ENCODE data around the gene MAGEA2.
"Not testable (repeated sequence)": the region's sequence is repeated elsewhere in the genome, so short reads cannot be mapped to it uniquely, and the experiment has no call there.

The MAGEA2 gene, protein sequence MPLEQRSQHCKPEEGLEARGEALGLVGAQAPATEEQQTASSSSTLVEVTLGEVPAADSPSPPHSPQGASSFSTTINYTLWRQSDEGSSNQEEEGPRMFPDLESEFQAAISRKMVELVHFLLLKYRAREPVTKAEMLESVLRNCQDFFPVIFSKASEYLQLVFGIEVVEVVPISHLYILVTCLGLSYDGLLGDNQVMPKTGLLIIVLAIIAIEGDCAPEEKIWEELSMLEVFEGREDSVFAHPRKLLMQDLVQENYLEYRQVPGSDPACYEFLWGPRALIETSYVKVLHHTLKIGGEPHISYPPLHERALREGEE

DNA sequence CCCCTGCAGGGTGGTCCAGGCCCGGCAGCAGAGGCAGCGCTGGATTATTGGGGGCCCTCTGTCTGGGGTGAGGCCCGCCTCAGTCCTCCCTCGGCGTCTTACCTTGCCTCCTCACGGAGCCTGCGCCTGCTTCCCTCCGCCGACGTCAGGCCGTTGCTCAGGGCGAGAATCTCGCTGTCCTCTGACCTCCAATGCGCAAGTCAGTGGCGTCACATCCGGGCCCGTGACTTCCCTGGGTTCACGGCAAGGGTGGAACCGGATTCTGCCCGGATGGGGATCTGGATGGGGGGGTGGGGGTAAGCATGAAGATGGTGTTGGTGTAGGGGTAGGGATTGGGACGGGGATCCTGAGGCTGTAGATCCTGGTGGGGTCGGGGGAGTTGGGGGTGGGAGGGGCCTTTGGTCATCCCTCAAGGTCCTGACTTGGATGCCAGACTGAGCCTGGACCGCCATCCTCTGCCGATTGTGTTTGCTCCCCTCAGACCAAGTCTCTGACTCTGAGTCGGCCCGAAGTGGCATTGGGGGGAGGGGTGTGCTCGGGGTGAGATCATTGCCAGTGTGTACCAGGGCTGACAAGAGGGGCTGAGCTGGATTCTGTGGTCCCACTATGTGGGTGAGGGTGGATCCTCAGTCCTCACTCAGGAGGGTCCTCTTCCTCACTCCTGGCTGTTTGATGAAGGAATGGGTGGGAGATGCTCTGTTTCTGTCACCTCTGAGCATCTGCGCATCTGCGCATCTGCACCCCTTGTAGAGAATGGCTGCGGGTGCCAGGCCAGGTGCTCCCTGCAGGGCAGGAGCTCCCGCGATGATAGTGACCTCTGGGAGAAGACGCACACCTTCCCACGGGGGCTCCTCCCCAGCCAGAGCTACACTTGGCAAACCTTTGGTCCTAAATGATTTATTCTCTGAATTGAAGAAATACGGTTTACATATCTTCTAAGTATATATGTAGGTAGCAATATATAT is at the start of gene MAGEA2:
Gene MAGEA2, minus strand, starts transcription at position 157 of the 965 bp plus-strand sequence. CDS start 2,479 bp downstream, outside the sequence.
- DNase-seq, result not testable (repeated sequence)

DNA sequence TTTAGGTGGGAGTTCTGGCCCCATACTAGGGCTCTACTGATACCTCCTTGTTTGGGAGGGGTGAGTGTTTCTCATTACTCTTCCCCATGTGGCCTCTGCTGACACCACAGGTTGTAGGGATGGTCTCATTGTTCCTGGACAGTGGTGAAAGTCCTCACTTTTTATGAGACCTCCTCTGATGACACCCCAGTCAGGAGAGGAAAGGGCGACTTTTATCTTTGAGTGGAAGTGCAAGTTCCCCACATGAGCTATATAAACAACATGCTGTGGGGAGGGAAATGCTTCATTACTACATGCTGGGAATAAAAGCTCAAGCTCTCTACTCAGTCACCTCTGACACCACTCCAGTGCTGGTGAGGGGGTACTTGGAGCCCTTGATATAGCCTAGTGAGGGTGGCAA is 45.3 kb upstream of the MAGEA2 start:
- no peak for DNase-seq

DNA sequence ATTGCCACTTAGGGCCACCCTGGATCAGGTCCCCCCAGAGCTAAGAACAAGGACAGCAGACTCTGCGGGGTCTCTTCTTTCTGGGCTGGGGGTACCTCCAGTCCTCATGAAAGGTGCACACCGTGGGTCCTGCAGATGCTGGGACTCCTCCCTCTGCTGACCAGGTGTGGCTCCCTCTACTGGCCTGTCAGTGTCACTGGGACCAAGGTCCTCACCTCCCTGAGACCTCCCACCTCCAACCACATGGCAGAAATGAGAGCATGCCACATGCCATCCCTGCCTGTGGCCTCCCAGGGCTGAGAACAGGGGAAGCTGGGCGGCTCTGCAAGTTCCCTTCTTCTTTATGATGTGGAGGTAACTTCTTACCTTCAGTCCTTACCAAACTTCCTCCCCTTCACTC is 33.4 kb upstream of the MAGEA2 start:
- not testable (repeated sequence) for DNase-seq

DNA sequence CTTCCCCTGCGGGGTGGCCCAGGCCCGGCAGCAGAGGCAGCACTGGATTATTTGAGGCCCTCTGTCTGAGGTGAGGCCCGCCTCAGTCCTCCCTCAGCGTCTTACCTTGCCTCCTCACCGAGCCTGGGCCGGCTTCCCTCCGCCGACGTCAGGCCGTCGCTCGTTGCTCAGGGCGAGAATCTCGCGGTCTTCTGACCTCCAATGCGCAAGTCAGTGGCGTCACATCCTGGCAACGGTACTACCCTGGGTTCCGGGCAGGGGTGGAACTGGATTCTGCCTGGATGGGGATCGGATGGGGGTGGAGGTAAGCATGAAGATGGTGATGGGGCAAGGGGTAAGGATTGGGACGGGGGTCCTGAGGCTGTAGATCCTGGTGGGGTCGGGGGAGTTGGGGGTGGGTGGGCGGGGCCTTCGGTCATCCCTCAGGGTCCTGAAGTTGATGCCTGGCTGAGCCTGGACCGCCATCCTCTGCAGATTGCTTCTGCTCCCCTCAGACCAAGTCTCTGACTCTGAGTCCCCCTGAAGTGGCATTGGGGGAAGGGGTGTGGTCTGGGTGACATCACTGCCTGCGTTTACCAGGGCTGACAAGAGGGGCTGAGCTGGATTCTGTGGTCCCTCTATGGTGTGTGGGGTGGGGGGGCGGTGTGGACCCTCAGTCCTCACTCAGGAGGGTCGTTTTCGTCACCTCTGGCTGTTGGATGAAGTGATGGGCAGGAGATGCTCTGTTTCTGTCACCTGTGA is 16.1 kb upstream of the MAGEA2 start, which contains the start of gene MAGEA6:
Gene MAGEA6, minus strand, starts transcription at position 141 of the 741 bp plus-strand sequence. CDS start 2,039 bp downstream, outside the sequence.
- DNase-seq, result not testable (repeated sequence)

DNA sequence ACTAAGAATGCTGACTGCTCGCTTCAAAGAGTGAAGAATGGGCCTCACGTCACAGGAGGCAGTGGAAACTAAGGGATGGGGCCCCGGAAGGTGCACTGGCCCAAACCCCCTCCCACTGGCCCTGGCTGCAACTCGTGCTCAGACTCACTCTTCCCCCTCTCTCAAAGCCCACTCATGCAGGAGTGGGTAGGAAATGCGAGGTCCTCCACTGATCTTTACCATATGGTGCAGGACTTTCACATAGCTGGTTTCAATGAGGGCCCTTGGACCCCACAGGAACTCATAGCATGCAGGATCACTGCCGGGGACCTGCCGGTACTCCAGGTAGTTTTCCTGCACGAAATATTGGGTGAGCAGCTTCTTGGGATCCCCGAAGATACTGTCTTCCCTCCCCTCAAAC is 12.9 kb upstream of the MAGEA2 start:
- DNase-seq, result not testable (repeated sequence)

DNA sequence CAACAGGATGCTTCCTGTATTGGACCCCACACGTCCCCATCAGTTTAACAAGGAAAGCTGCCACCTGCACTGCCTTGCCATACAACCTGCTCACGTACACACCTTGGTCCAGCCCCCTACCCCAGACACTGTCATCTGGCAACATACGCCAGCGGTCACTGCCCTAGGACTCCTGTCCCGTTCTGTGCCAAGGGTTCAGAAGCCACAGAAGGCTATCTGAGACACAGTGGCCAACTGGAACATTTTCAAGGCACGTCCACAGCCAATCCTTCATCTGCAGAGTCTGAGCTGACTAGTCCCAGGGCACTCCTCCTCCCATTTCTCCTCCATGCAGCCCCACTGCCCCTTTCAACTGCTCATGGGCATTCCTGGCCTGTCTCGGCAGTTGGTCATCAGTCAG is 7.9 kb upstream of the MAGEA2 start:
- DNase-seq, result not testable (repeated sequence)

DNA sequence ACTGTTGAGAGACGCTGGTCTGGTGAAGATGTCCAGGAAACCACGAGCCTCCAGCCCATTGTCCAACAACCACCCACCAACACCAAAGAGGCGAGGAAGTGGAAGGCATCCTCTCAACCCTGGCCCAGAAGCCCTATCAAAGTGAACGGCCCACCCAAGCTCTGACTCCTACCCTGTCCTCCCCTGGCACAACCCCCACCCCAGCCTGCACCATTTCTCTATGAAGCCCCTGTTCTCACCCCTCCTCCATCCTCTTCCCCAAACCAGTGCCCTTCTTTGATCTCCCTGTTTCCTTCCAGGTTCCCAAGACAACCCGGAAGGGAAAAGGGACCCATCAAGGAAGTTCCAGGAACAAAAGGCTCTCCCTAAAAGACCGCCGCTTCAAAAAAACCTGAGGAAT is 5.9 kb upstream of the MAGEA2 start:
- not testable (repeated sequence) for DNase-seq

DNA sequence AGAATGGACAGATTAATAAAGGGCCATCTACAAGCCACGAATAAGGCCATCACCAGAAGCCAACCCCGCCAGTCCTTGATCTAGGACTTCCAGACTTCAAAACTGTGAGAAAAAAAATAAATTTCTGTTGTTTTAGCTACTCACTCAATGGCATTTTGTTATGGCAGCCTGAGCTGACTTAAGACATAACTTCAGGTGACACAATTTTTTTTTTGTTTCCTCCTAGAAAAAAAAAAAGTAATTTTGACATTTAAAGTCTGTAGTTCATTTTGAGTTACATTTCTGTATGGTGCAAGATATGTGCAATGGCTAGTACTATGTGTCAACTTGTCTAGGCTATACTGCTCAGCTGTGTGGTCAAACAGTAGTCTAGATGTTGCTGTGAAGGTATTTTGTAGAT is 5.3 kb upstream of the MAGEA2 start, which contains the start of gene CSAG3:
Gene CSAG3, plus strand, starts transcription at position 301 of the 400 bp plus-strand sequence.
- not testable (repeated sequence) for DNase-seq

DNA sequence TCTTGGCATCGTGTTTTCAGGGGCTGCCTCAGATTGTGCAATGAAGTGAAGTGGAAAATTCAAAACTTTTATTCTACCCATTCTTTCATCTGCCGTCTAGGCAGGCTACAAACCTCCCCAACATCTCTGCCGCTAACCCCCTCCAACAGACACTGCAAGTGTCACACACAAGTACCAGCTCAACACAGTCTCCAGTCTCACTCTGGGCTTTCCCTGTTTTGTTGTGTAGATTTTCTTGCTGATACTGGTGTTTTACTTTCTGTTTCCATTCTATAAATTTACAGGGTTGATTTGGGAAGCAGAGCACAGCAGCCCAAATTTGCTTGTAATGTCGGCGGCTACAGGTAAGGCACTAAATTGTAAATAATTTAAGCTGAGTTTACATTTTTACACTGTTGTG is 1.2 kb upstream of the MAGEA2 start:
- DNase-seq, result not testable (repeated sequence)

DNA sequence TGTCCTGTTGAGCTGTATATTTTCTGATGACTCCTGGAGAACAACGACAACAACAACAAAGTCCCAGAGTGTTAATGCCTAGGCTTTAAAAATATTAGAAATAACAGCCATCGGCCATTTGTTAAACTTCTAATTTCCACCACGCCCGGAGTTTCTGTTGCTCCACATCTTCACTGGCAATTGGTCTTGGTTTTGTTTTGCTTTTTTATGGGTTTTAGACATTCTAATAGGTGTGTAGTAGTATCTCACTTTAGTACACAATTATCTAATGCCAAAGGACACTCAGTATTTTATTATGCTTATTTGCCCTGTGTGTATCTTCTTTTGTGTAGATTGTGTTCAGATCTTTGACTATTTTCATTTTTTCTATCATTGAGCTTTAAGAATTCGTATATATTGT is 15.1 kb downstream of the MAGEA2 start:
- DNase-seq, result no peak

DNA sequence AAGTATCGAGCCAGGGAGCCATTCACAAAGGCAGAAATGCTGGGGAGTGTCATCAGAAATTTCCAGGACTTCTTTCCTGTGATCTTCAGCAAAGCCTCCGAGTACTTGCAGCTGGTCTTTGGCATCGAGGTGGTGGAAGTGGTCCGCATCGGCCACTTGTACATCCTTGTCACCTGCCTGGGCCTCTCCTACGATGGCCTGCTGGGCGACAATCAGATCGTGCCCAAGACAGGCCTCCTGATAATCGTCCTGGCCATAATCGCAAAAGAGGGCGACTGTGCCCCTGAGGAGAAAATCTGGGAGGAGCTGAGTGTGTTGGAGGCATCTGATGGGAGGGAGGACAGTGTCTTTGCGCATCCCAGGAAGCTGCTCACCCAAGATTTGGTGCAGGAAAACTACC is 17.1 kb downstream of the MAGEA2 start:
- DNase-seq, result not testable (repeated sequence)

DNA sequence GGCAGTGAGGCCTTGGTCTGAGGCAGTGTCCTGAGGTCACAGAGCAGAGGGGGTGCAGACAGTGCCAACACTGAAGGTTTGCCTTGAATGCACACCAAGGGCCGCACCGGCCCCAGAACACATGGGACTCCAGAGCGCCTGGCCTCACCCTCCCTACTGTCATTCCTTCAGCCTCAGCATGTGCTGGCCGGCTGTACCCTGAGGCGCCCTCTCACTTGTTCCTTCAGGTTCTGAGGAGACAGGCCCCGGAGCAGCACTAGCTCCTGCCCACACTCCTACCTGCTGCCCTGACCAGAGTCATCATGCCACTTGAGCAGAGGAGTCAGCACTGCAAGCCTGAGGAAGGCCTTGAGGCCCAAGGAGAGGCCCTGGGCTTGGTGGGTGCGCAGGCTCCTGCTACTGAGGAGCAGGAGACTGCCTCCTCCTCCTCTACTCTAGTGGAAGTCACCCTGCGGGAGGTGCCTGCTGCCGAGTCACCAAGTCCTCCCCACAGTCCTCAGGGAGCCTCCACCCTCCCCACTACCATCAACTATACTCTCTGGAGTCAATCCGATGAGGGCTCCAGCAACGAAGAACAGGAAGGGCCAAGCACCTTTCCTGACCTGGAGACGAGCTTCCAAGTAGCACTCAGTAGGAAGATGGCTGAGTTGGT is 17.7 kb downstream of the MAGEA2 start:
- no peak for DNase-seq

DNA sequence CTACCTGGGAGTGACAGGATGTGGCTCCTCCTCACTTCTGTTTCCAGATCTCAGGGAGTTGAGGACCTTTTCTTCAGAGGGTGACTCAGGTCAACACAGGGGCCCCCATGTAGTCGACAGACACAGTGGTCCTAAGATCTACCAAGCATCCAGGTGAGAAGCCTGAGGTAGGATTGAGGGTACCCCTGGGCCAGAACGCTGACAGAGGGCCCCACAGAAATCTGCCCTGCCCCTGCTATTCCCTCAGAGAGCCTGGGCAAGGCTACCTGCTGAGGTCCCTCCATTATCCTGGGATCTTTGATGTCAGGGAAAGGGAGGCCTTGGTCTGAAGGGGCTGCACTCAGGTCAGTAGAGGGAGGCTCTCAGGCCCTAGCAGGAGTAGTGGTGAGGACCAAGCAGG is 18.5 kb downstream of the MAGEA2 start:
- no peak for DNase-seq

DNA sequence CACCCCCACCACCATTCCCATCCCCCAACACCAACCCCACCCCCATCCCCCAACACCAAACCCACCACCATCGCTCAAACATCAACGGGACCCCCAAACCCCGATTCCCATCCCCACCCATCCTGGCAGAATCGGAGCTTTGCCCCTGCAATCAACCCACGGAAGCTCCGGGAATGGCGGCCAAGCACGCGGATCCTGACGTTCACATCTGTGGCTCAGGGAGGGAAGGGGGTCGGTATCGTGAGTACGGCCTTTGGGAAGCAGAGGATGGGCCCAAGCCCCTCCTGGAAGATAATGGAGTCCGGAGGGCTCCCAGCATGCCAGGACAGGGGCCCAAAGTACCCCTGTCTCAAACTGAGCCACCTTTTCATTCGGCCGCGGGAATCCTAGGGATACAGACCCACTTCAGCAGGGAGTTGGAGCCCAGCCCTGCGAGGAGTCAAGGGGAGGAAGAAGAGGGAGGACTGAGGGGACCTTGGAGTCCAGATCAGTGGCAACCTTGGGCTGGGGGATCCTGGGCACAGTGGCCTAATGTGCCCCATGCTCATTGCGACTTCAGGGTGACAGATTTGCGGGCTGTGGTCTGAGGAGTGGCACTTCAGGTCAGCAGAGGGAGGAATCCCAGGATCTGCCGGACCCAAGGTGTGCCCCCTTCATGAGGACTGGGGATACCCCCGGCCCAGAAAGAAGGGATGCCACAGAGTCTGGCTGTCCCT is 19.3 kb downstream of the MAGEA2 start:
- not testable (repeated sequence) for DNase-seq

DNA sequence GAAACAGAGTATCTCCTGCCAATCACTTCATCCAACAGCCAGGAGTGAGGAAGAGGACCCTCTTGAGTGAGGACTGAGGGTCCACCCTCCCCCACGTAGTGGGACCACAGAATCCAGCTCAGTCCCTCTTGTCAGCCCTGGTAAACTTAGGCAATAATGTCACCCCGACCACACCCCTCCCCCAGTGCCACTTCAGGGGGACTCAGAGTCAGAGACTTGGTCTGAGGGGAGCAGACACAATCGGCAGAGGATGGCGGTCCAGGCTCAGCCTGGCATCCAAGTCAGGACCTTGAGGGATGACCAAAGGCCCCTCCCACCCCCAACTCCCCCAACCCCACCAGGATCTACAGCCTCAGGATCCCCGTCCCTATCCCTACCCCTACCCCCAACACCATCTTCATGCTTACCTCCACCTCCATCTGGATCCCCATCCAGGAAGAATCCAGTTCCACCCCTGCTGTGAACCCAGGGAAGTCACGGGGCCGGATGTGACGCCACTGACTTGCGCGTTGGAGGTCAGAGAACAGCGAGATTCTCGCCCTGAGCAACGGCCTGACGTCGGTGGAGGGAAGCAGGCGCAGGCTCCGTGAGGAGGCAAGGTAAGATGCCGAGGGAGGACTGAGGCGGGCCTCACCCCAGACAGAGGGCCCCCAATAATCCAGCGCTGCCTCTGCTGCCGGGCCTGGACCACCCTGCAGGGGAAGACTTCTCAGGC is 20.2 kb downstream of the MAGEA2 start, which contains the start of the genes CSAG1 and MAGEA12:
Gene CSAG1, minus strand, starts transcription at position 461 of the 715 bp plus-strand sequence. CDS start 1,261 bp downstream, outside the sequence.
Gene MAGEA12, plus strand, starts transcription at position 497 of the 715 bp plus-strand sequence. CDS start 2,405 bp downstream, outside the sequence.
- no peak for DNase-seq

DNA sequence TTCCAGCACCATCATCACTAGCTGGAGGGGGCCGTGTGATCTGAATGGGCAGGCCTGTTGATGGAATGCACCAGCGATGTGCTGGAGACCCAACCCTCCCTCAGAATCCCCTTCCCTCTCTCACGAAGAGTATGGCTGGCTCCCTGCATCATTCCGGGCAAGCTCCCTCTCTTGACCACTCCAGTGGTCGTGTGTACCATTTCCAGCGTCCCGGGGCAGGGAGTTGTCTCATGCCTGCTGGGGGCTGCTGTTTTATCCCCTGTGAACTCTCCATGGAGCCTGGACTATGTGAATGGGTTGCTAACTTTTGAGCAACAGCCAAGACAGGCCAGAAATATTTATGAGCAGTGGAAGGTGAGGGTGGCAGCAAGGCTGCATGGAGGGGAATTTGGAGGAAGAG is 28.2 kb downstream of the MAGEA2 start:
- DNase-seq, result no peak

DNA sequence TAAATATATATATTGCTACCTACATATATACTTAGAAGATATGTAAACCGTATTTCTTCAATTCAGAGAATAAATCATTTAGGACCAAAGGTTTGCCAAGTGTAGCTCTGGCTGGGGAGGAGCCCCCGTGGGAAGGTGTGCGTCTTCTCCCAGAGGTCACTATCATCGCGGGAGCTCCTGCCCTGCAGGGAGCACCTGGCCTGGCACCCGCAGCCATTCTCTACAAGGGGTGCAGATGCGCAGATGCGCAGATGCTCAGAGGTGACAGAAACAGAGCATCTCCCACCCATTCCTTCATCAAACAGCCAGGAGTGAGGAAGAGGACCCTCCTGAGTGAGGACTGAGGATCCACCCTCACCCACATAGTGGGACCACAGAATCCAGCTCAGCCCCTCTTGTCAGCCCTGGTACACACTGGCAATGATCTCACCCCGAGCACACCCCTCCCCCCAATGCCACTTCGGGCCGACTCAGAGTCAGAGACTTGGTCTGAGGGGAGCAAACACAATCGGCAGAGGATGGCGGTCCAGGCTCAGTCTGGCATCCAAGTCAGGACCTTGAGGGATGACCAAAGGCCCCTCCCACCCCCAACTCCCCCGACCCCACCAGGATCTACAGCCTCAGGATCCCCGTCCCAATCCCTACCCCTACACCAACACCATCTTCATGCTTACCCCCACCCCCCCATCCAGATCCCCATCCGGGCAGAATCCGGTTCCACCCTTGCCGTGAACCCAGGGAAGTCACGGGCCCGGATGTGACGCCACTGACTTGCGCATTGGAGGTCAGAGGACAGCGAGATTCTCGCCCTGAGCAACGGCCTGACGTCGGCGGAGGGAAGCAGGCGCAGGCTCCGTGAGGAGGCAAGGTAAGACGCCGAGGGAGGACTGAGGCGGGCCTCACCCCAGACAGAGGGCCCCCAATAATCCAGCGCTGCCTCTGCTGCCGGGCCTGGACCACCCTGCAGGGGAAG is 39.5 kb downstream of the MAGEA2 start, which contains the start of gene MAGEA2B:
Gene MAGEA2B, plus strand, starts transcription at position 814 of the 973 bp plus-strand sequence. CDS start 2,479 bp downstream, outside the sequence.
- not testable (repeated sequence) for DNase-seq

DNA sequence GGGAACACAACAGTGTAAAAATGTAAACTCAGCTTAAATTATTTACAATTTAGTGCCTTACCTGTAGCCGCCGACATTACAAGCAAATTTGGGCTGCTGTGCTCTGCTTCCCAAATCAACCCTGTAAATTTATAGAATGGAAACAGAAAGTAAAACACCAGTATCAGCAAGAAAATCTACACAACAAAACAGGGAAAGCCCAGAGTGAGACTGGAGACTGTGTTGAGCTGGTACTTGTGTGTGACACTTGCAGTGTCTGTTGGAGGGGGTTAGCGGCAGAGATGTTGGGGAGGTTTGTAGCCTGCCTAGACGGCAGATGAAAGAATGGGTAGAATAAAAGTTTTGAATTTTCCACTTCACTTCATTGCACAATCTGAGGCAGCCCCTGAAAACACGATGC is 40.4 kb downstream of the MAGEA2 start:
- not testable (repeated sequence) for DNase-seq

DNA sequence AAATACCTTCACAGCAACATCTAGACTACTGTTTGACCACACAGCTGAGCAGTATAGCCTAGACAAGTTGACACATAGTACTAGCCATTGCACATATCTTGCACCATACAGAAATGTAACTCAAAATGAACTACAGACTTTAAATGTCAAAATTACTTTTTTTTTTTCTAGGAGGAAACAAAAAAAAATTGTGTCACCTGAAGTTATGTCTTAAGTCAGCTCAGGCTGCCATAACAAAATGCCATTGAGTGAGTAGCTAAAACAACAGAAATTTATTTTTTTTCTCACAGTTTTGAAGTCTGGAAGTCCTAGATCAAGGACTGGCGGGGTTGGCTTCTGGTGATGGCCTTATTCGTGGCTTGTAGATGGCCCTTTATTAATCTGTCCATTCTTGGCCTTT is 44.5 kb downstream of the MAGEA2 start, which contains the start of gene CSAG2:
Gene CSAG2, minus strand, starts transcription at position 101 of the 400 bp plus-strand sequence. CDS start 161 bp downstream, outside the sequence.
- not testable (repeated sequence) for DNase-seq

Measured in bone marrow (tissue), 2 donors.